CD14-positive monocyte (primary cell): ENCODE measurements around the gene STX12. TPM values are rescaled to one million over a fixed set of nuclear protein-coding genes. Genes with fewer than 3 reads are reported as not detected.

ENCODE experiments used
- DNase-seq, 3 donors: peaks; one replicate each; pipeline ENCODE4 v3.0.0-alpha.2; 2011 to 2022
- H2AFZ ChIP-seq: 2 replicates; pipeline ENCODE4 v1.6.0; 2012; ENCODE audit warnings: mild to moderate bottlenecking, low read depth, low read length, inconsistent platforms; ENCODE audit not compliant: insufficient read depth, poor library complexity, severe bottlenecking
- H3K27ac ChIP-seq, 2 donors: 1 replicate in 1 of 2; 2 replicates in 1 of 2; pipeline ENCODE4 v1.5.1; 2012 to 2013; ENCODE audit warnings: low read length in 2 of 2, control low read depth in 1 of 2, inconsistent platforms in 1 of 2, low read depth in 1 of 2, mild to moderate bottlenecking in 1 of 2
- H3K27me3 ChIP-seq, 2 donors: one replicate each; pipeline versions ENCODE4 v1.6.0 to v1.6.1; 2011 to 2013; ENCODE audit warnings: low read length in 2 of 2; ENCODE audit not compliant: control insufficient read depth in 2 of 2, insufficient read depth in 2 of 2
- H3K36me3 ChIP-seq, 2 donors: replicated peaks in 1 of 2; 1 replicate in 1 of 2; 2 replicates in 1 of 2; pipeline versions ENCODE4 v1.5.1 to v1.6.1; 2012 to 2013; ENCODE audit warnings: low read length in 2 of 2, control low read depth in 1 of 2, inconsistent platforms in 1 of 2, mild to moderate bottlenecking in 1 of 2; ENCODE audit not compliant: insufficient read depth in 2 of 2, control insufficient read depth in 1 of 2
- H3K4me1 ChIP-seq, 2 donors: 1 replicate in 1 of 2; 2 replicates in 1 of 2; pipeline versions ENCODE4 v1.5.1 to v1.6.1; 2012 to 2013; ENCODE audit warnings: low read length in 2 of 2, control low read depth in 1 of 2, inconsistent platforms in 1 of 2, mild to moderate bottlenecking in 1 of 2, moderate library complexity in 1 of 2; ENCODE audit not compliant: insufficient read depth in 2 of 2, control insufficient read depth in 1 of 2
- H3K4me2 ChIP-seq: replicated peaks from 2 replicates; pipeline ENCODE3; 2012; ENCODE audit warnings: low read length, moderate library complexity, mild to moderate bottlenecking; ENCODE audit not compliant: poor library complexity, severe bottlenecking; ENCODE audit errors: extremely low read depth
- H3K4me3 ChIP-seq, 3 experiments: fragments of 200-600 bp in 1 of 3; sonication (generic) in 1 of 3; replicated peaks in 1 of 3; 1 replicate in 2 of 3; 2 replicates in 1 of 3; pipeline ENCODE4 v1.5.1; 2011 to 2013; ENCODE audit warnings: low read length in 3 of 3, mild to moderate bottlenecking in 3 of 3, control low read depth in 2 of 3, low read depth in 2 of 3, inconsistent platforms in 1 of 3, moderate library complexity in 1 of 3
- H3K79me2 ChIP-seq: 2 replicates; pipeline ENCODE4 v1.6.0; 2012; ENCODE audit warnings: mild to moderate bottlenecking, control low read depth, inconsistent platforms, low read length, moderate library complexity; ENCODE audit not compliant: insufficient read depth
- H3K9ac ChIP-seq: 2 replicates; pipeline ENCODE4 v1.6.0; 2017; ENCODE audit warnings: low read length, mild to moderate bottlenecking; ENCODE audit not compliant: insufficient read depth, poor library complexity, severe bottlenecking
- H3K9me3 ChIP-seq, 2 donors: replicated peaks in 1 of 2; 1 replicate in 1 of 2; 2 replicates in 1 of 2; pipeline versions ENCODE4 v1.5.1 to v1.6.1; 2012 to 2013; ENCODE audit warnings: low read length in 2 of 2, control low read depth in 1 of 2; ENCODE audit not compliant: control insufficient read depth in 1 of 2, insufficient read depth in 1 of 2
- H4K20me1 ChIP-seq: 2 replicates; pipeline ENCODE4 v1.6.0; 2012; ENCODE audit warnings: mild to moderate bottlenecking, low read length, control low read depth, moderate library complexity; ENCODE audit not compliant: insufficient read depth
- H3K27ac Mint-ChIP-seq, 7 donors: one replicate each; pipeline ENCODE4 v1.8.0; 2020; ENCODE audit warnings: mild to moderate bottlenecking in 7 of 7, mixed read lengths in 7 of 7, moderate library complexity in 6 of 7, inconsistent platforms in 2 of 7
- H3K27me3 Mint-ChIP-seq, 3 donors: one replicate each; pipeline ENCODE4 v1.8.0; 2021 to 2022; ENCODE audit warnings: low read depth in 3 of 3, mild to moderate bottlenecking in 3 of 3, mixed read lengths in 3 of 3, moderate library complexity in 3 of 3, inconsistent platforms in 1 of 3
- H3K36me3 Mint-ChIP-seq, 2 donors: one replicate each; pipeline ENCODE4 v1.8.0; 2020; ENCODE audit warnings: mixed read lengths in 2 of 2, inconsistent platforms in 1 of 2, mild to moderate bottlenecking in 1 of 2
- H3K4me1 Mint-ChIP-seq: one replicate; pipeline ENCODE4 v1.8.0; 2020; ENCODE audit warnings: mild to moderate bottlenecking, mixed read lengths
- H3K4me3 Mint-ChIP-seq, 2 donors: one replicate each; pipeline ENCODE4 v1.8.0; 2020; ENCODE audit warnings: mild to moderate bottlenecking in 2 of 2, mixed read lengths in 2 of 2, moderate library complexity in 1 of 2
- H3K9me3 Mint-ChIP-seq, 7 donors: one replicate each; pipeline ENCODE4 v1.8.0; 2020 to 2022; ENCODE audit warnings: mixed read lengths in 7 of 7, mild to moderate bottlenecking in 6 of 7, moderate library complexity in 6 of 7, inconsistent platforms in 2 of 7
- WGBS: methylation state at CpG from one replicate; pipeline ENCODE4 v1.1.5; 2013; ENCODE audit warnings: missing lambda C conversion rate; ENCODE audit not compliant: insufficient coverage; 5-methylcytosine and 5-hydroxymethylcytosine counted together
- intact Hi-C, 2 donors: fragments of 100-400 bp; cut with micrococcal nuclease; formaldehyde crosslinking; loops; one replicate each; pipeline versions ENCODE4 v1.15.0 to v1.15.1; 2023
- polyA plus RNA-seq, 3 donors: library from polyadenylated mRNA; depleted of rRNA in 1 of 3; unstranded in 2 of 3; stranded (reverse) in 1 of 3; fragments of 300-500 nt in 2 of 3; fragments of >200 nt in 1 of 3; fragmentation: Illumina TruSeq in 2 of 3; gene quantifications; 1 replicate in 2 of 3; 2 replicates in 1 of 3; pipeline ENCODE4 v1.2.3, GENCODE V29; 2012 to 2021
- TF ChIP-seq, protein P1 (sequence below): fragments of 200-600 bp; IDR thresholded peaks from one replicate; pipeline ENCODE4 v1.8.0; 2022; ENCODE audit warnings: antibody characterized with exemption, mild to moderate bottlenecking

Gene STX12
- polyA plus RNA-seq, 3 donors: 29.4 to 49.4 (median 36.2) TPM

GRCh38 chr1:27816921-27817630 is 44.1 kb downstream of the STX12 start:
- H3K36me3 Mint-ChIP-seq: peaks cover 72 to 92% of the 10 kb centered on the region in 2 donors
- Histone ChIP-seq H3K4me1 (no peaks in the 10 kb centered on the region), H3K79me2 (no peaks in the 10 kb centered on the region), H3K9me3 (no peaks in the 10 kb centered on the region), H3K4me2 (no peak overlapping the region), H3K36me3 (peaks cover 79 to 92% of the 10 kb centered on the region in 2 donors), H3K9ac (no peak overlapping the region), H3K27me3 (no peaks in the 10 kb centered on the region), H4K20me1 (peaks cover 19% of the 10 kb centered on the region), H2AFZ (no peak overlapping the region), H3K27ac (no peak overlapping the region), H3K4me3 (no peak overlapping the region)
- H3K4me3 Mint-ChIP-seq: no peak overlapping the region
- intact Hi-C loops: no loop called here
- DNase-seq: no peak
- TF ChIP-seq, protein P1, sequence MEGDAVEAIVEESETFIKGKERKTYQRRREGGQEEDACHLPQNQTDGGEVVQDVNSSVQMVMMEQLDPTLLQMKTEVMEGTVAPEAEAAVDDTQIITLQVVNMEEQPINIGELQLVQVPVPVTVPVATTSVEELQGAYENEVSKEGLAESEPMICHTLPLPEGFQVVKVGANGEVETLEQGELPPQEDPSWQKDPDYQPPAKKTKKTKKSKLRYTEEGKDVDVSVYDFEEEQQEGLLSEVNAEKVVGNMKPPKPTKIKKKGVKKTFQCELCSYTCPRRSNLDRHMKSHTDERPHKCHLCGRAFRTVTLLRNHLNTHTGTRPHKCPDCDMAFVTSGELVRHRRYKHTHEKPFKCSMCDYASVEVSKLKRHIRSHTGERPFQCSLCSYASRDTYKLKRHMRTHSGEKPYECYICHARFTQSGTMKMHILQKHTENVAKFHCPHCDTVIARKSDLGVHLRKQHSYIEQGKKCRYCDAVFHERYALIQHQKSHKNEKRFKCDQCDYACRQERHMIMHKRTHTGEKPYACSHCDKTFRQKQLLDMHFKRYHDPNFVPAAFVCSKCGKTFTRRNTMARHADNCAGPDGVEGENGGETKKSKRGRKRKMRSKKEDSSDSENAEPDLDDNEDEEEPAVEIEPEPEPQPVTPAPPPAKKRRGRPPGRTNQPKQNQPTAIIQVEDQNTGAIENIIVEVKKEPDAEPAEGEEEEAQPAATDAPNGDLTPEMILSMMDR: no peak
- no peaks in the 10 kb centered on the region for H3K4me1 Mint-ChIP-seq
- WGBS: 100% methylated on average over 2 of the region's 2 CpGs
- H3K27me3 Mint-ChIP-seq: no peaks in the 10 kb centered on the region
- H3K9me3 Mint-ChIP-seq: peaks cover 0 to 2% (median 0%) of the 10 kb centered on the region in 7 donors
- H3K27ac Mint-ChIP-seq: peak overlapping the region in 4 of 7 donors; percentile 17 to 79 (median 50)

DNA sequence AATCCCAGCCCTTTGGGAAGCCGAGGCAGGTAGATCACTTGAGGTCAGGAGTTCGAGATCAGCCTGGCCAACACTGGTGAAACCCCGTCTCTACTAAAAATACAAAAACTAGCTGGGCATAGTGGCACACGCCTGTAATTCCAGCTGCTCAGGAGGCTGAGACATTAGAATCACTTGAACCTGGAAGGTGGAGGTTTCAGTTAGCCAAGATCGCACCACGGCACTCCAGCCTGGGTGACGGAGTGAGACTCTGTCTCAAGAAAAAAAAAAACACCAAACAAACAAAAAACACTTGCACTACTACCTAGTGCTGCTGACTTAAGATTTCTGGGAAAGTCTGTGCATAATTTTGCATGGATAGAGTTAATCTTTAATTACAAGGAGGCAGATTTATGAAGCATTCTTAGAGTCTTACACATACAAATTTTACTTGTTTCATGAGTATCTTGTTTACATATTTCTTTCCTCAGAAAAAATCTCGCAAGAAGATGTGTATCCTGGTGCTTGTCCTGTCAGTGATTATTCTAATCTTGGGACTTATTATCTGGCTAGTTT is 48.8 kb downstream of the STX12 start:
- Mint-ChIP-seq H3K27ac (no peak overlapping the region), H3K27me3 (no peaks in the 10 kb centered on the region), H3K4me1 (no peaks in the 10 kb centered on the region), H3K9me3 (peaks cover 0 to 2% (median 0%) of the 10 kb centered on the region in 7 donors), H3K36me3 (peaks cover 62 to 80% of the 10 kb centered on the region in 2 donors), H3K4me3 (no peak overlapping the region)
- TF ChIP-seq, protein P1: no peak
- Histone ChIP-seq H3K27ac (no peak overlapping the region), H3K27me3 (no peaks in the 10 kb centered on the region), H3K79me2 (no peaks in the 10 kb centered on the region), H3K4me1 (no peaks in the 10 kb centered on the region), H3K9me3 (no peaks in the 10 kb centered on the region), H4K20me1 (peaks cover 9% of the 10 kb centered on the region), H3K36me3 (peaks cover 70 to 77% of the 10 kb centered on the region in 2 donors), H2AFZ (no peak overlapping the region), H3K4me2 (no peak overlapping the region), H3K4me3 (no peak overlapping the region), H3K9ac (no peak overlapping the region)
- DNase-seq: no peak
- intact Hi-C loops: no loop called here
- WGBS: 100% methylated on average over 3 of the region's 8 CpGs
